Activated CD4-positive, alpha-beta T cell treated with anti-CD3 and anti-CD28 coated beads, Interleukin-10, Interleukin-2, amounts not matched to agents 100 ng/mL and 50 ng/mL, durations not matched to agents 16 hours and 8 hours (primary cell): ENCODE data around the gene ACOT11.
"Not testable (repeated sequence)": the region's sequence is repeated elsewhere in the genome, so short reads cannot be mapped to it uniquely, and the experiment has no call there.

Source experiments
- DNase-seq: peaks from one replicate; pipeline ENCODE4 v3.0.0-alpha.2; 2020

The ACOT11 gene

DNA sequence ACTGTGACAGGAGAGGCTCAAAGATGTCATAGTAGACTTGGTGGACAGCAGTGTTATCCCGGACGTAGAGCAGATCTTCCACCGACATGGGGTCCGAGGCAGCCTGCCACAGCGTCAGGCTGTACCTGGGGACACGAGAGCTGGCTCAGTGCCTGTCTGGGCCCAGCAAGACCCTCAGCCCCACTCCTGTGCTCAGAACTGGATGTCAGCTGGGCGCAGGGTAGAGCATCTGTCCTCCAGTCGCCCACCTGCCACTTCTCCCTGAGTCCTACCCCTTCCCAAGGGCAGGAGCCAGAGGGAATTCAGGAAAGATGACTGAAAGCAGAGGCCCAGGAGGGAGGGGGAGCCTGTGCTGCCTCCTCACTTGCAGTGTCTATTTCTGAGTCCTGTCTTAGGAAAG, 63.6 kb downstream of the ACOT11 start:
- DNase-seq, result no peak

GRCh38 chr1:54614024-54614423, 66.0 kb downstream of the ACOT11 start:
- no peak for DNase-seq

GRCh38 chr1:54614563-54614962, 66.5 kb downstream of the ACOT11 start:
- no peak for DNase-seq

DNA sequence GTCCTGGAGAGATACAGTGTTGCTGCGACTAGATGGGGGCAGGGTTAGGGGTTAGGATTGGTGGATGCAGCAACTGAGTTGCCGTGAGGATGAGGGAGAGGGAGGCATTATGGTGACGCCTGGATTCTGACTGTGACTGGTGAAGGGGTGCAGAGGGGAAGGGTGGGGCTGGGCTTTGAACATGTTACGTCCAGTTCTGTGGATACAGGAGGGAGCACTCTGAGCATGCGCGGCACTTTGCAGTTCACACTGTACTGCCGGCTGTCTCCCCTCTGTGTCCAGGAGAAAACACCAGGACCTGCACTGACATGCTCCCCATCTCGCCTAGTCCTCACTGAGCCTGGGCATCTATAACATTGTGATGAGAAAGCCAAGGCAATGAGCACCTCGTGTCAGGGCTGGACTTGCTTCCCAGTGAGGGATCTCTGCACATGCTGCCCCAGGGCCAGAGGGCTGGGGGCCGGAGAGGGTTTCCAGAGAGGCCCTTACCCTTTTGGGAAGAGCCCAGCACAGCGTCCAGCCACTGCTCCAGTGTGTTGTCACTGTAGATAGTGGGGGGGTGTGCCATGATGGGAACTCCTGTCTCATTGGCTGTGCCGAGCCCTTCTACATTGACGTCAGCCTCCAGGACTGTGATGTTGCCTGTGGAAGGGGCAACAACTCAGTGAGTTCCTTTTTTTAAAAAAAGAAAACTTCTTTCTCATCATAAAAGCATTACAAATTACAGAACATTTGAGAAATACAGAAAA, 67.7 kb downstream of the ACOT11 start:
- no peak for DNase-seq

DNA sequence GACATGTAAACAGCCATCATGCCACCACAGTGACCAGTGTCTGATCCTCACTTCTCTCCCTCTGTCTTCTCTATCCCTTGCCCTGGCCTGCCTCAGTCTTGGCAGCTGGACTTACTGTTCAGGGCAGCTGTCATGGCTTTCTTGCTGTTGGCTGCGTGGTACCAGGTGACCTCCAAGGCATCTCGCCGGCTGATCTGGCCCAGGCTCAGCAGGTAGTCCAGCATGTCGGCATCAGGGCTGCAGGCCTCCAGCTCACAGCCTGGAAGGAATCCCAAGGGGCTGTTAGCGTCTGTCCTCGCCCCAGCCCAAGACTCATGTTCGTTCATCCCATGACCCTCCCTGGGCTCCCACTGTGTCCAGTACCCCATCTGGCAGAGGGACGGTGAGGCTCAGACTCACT, 71.7 kb downstream of the ACOT11 start:
- no peak for DNase-seq

DNA sequence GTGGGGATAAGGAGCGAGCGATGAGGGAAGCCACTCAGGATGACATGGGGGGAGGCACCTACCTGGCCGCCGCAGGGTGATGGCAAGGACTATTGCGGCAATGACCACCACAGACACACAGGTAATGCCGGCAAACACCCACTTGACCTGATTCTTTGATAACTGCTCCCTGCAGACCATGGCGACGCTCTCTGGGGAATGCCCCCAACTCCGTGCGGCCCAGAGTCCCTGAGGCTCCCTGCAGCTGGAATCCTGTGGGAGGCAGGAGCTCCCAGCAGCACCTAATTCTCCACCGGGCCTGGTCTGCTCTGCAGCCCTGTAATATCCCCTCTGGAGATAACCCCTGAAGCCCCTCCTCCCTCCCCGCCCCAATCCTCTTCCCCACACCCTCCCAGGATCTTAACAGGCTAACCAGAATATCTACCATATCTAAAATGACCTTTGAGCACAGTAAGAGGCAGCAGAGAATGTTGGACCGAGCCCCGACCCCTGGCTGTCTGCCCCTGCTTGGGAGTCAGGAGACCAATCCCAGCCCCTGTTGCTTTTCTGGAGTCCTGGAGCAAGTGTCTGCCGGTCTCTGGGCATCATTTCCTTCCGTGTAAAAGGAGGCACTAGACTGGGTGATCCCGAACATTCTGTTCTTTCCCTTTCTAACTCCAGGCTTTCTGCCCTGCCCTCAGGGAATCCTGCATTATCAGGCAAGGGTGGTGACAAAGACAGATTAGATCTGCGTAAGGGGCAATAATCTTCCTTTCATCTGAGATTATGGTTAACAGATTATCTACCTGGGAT, 75.4 kb downstream of the ACOT11 start, which contains the start of gene FAM151A:
Gene FAM151A (minus strand): TSS at position 310 of the 792 bp plus-strand sequence. CDS start 130 bp downstream, at position 180.
- DNase-seq, result no peak

GRCh38 chr1:54624466-54625464, 76.7 kb downstream of the ACOT11 start:
- DNase-seq, result no peak

DNA sequence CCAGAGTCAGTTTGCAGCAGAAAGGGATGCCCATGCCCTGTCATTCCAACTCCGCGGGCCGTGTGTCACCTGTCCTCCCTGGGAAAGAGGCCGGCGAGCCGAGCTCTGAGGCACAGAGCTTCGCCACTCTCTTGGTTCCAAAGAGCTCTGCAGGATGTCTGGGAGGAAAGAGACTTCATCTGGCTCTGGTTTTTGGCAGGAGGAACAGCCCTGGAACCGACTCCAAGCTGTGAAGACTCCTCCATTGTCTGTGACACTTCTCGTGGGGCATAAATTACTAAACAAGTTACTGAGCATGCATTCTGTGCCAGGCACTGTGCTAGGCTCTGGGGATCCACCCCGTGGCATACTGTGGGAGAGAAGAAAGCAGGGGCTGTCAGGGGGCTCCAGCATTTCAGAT, 79.2 kb downstream of the ACOT11 start:
- no peak for DNase-seq

DNA sequence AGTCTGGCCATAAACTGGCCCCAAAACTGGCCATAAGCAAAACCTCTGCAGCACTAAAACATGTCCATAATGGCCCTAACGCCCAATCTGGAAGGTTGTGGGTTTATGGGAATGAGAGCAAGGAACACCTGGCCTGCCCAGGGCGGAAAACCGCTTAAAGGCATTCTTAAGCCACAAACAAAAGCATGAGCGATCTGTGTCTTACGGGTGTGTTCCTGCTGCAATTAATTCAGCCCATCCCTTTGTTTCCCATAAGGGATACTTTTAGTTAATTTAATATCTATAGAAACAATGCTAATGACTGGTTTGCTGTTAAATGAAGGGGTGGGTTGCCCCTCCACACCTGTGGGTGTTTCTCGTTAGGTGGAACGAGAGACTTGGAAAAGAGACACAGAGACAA, 87.8 kb downstream of the ACOT11 start:
- not testable (repeated sequence) for DNase-seq

DNA sequence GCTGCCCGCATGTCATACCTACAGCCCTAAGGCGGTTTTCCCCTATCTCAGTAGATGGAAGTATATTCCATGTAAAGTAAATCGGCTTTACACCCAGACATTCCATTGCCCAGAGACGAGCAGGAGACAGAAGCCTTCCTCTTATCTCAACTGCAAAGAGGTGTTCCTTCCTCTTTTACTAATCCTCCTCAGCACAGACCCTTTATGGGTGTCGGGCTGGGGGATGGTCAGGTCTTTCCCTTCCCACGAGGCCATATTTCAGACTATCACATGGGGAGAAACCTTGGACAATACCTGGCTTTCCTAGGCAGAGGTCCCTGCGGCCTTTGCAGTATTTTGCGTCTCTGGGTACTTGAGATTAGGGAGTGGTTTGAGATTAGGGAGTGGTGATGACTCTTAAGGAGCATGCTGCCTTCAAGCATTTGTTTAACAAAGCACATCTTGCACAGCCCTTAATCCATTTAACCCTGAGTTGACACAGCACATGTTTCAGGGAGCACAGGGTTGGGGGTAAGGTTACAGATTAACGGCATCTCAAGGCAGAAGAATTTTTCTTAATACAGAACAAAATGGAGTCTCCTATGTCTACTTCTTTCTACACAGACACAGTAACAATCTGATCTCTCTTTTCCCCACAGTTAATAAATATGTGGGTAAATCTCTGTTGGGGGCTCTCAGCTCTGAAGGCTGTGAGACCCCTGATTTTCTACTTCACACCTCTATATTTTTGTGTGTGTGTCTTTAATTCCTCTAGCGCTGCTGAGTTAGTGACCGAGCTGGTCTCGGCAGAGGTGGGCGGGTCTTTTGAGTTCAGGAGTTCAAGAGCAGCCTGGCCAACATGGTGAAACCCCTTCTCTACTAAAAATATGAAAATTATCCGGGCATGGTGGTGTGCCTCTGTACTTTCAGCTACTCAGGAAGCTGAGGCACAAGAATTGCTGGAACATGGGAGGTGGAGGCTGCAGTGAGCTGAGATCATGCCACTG, 88.7 kb downstream of the ACOT11 start:
- not testable (repeated sequence) for DNase-seq

DNA sequence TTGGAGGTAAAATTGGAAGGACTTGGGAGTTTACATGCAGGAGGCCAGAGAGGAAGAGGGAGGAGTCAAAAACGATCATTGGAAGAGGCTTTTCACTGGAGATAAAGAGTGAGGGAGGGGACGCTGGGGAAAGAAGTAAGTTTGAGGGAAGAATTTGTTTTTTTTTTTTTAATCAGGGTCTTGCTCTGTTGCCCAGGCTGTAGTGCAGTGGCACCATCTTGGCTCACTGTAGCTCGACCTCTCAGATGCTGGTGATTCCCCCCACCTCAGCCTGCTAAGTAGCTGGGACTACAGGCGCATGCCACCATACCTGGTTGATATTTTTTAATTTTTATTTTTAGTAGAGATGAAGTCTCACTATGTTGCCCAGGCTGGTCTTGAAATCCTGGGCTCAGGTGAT, 92.3 kb downstream of the ACOT11 start:
- no peak for DNase-seq

- DNase-seq, result no peak
Measured at GRCh38 chr1:54640863-54641836, 93.1 kb downstream of the ACOT11 start, which contains the start of gene MROH7. TSS of gene MROH7 (plus strand) at chr1:54641786. CDS start at chr1:54652927, 11,141 bp downstream.

GRCh38 chr1:54643736-54644135, 95.7 kb downstream of the ACOT11 start:
- DNase-seq, result no peak

DNA sequence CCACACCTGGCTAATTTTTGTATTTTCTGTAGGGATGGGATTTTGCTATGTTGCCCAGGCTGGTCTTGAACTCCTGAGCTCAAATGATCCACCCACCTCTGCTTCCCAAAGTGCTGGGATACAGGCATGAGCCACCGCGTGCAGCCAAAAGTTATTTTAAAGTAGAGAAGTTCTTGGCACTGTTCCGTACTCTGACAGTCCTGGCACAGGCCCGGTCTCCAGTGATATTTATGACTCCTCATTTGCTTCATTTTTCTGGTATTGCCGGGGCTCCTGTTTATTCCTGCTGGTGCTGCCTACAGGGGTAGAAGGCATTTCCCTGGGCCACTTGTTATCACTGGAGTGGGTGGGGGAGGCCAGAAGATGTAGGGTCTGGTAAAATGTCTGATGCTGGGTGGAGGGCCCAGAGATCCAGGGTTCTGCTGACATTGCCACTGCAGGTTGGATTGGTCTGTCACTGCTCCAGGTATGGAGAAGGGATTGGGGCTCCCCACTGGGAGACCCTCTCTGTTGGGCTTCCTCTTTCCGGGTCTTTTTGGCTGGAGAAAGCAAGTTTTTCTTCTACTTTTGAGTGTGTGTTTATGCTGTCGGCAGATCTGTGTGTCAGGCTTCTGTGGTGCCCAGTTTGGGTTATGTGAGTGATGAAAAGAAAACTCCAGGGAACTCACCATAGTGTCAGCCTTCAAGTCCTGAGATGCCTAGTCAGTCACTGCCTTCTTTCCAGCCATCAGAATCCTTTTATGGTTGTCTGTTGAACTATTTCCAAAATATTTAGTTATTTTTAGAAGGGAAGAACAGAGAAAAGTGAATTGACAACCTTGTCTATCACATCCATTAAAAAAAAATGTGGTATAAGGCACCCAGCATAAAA, 98.0 kb downstream of the ACOT11 start:
- no peak for DNase-seq

- DNase-seq, result no peak
Measured at GRCh38 chr1:54649130-54649898, 101.3 kb downstream of the ACOT11 start.

DNA sequence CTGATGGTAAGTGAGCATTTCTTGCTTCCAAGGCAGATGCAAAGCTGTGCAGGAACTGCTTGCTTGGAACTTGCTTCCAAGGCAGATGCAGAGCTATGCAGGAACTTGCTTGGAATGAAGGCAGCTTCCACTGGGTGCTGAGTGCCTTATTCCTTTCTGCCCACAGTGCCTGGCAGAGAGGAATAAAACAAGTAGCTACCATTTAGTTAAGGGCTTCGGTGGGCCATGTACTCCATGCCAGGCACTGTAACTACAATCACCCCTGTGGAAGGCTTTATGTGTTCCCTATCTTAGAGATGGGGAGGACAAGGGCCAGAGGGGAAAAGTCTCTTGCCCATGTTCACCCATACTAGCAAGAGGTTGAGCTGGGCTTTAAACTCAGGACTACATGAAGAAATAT, 101.9 kb downstream of the ACOT11 start:
- DNase-seq, result no peak

DNA sequence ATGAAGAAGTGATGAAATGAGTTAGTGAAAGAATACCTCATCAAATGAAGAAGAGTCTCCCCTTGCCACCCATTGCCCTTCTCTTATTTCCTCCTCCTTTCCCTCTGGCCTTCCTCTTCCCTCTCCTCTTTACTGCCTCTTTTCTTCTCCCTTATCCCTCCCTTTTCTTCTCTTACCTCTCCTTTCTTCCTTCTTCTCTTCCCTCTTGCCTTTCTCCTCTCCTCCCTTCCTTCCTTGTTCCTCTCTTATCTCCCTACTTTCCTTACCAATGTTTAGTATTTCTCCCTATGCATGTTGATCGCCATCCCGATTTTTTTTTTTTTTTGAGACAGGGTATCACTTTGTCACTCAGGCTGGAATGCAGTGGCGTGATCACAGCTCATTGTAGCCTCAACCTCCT, 102.4 kb downstream of the ACOT11 start:
- no peak for DNase-seq

GRCh38 chr1:54651608-54652007, 103.6 kb downstream of the ACOT11 start:
- no peak for DNase-seq
